SU-DHL-6 (cell line): ENCODE results near the gene MAGI3.

ENCODE experiments used
- H2AFZ ChIP-seq: fragments of 200-600 bp; sonication (generic); 2 replicates; pipeline ENCODE4 v1.6.1; 2014; ENCODE audit warnings: low read depth, mild to moderate bottlenecking, moderate library complexity, mixed read lengths, antibody characterized with exemption, low read length; ENCODE audit not compliant: severe bottlenecking
- H3F3A ChIP-seq: fragments of 200-600 bp; shearing (Covaris generic); 2 replicates; pipeline ENCODE4 v1.6.0; 2016; ENCODE audit warnings: antibody characterized with exemption, mild to moderate bottlenecking; ENCODE audit not compliant: insufficient read depth
- H3K27ac ChIP-seq: fragments of 200-600 bp; sonication (generic); 2 replicates; pipeline ENCODE4 v1.5.1; 2016; ENCODE audit warnings: low read depth, mild to moderate bottlenecking, low read length, moderate library complexity, mixed read lengths
- H3K27me3 ChIP-seq: fragments of 200-600 bp; sonication (generic), shearing (Covaris generic); 2 replicates; pipeline ENCODE4 v1.6.0; 2014; ENCODE audit warnings: mild to moderate bottlenecking, low read length
- H3K36me3 ChIP-seq: fragments of 200-600 bp; sonication (generic); 2 replicates; pipeline ENCODE4 v1.6.1; 2014; ENCODE audit warnings: mild to moderate bottlenecking, low read length, mixed read lengths
- H3K4me2 ChIP-seq: fragments of 300-600, 200-600 bp; shearing (Covaris generic), sonication (generic); 2 replicates; pipeline ENCODE4 v1.6.0; 2014; ENCODE audit warnings: low read length, low read depth, mild to moderate bottlenecking; ENCODE audit not compliant: poor library complexity, severe bottlenecking
- H3K4me3 ChIP-seq: fragments of 200-600 bp; sonication (generic); 2 replicates; pipeline ENCODE4 v1.5.1; 2014; ENCODE audit warnings: antibody characterized with exemption, low read length, mild to moderate bottlenecking, mixed read lengths; ENCODE audit not compliant: insufficient read depth, poor library complexity, severe bottlenecking
- H3K79me2 ChIP-seq: fragments of 200-600 bp; sonication (generic); 2 replicates; pipeline ENCODE4 v1.6.1; 2014; ENCODE audit warnings: mild to moderate bottlenecking, low read length, moderate library complexity; ENCODE audit not compliant: insufficient read depth
- H3K9ac ChIP-seq: fragments of 200-600 bp; sonication (generic); 2 replicates; pipeline ENCODE4 v1.7.0; 2014; ENCODE audit warnings: mild to moderate bottlenecking, low read length
- H3K9me2 ChIP-seq: fragments of 200-600 bp; sonication (generic); replicated peaks from 2 replicates; pipeline ENCODE4 v1.6.1; 2014; ENCODE audit warnings: low read length; ENCODE audit not compliant: insufficient read depth
- H3K9me3 ChIP-seq: fragments of 200-600 bp; sonication (generic); 2 replicates; pipeline ENCODE4 v1.6.1; 2014; ENCODE audit warnings: low read length, mixed read lengths; ENCODE audit not compliant: insufficient read depth
- H4K20me1 ChIP-seq: fragments of 200-600 bp; sonication (generic); 2 replicates; pipeline ENCODE4 v1.6.1; 2014; ENCODE audit warnings: low read depth, mild to moderate bottlenecking, antibody characterized with exemption, low read length, moderate library complexity, mixed read lengths
- CTCF ChIP-seq: fragments of 200-600 bp; sonication (generic); IDR thresholded peaks from one replicate; pipeline ENCODE4 v1.5.1; 2017; ENCODE audit warnings: antibody characterized with exemption, mild to moderate bottlenecking, low read length, moderate library complexity; ENCODE audit not compliant: insufficient read depth, poor library complexity, severe bottlenecking
- EZH2phosphoT487 ChIP-seq: fragments of 200-600 bp; sonication (generic), shearing (Covaris generic); conservative IDR thresholded peaks from 2 replicates; pipeline ENCODE4 v1.6.1; 2018; ENCODE audit warnings: mild to moderate bottlenecking, antibody characterized with exemption, low read length, moderate library complexity, mixed read lengths

The MAGI3 gene

GRCh38 chr1:113372546-113372945 lies 17.8 kb upstream of the MAGI3 start:
- H3K9ac ChIP-seq, result no peak overlapping the region
- H2AFZ ChIP-seq, result no peak overlapping the region
- H3K9me3 ChIP-seq, result no peaks in the 10 kb centered on the region
- H4K20me1 ChIP-seq, result no peaks in the 10 kb centered on the region
- H3K36me3 ChIP-seq, result no peaks in the 10 kb centered on the region
- H3K27me3 ChIP-seq, result no peaks in the 10 kb centered on the region
- no peaks in the 10 kb centered on the region for H3K79me2 ChIP-seq
- TF ChIP-seq CTCF, result no peak
- TF ChIP-seq EZH2phosphoT487, result no peak
- no peaks in the 10 kb centered on the region for H3F3A ChIP-seq
- H3K27ac ChIP-seq, result no peak overlapping the region
- no peak overlapping the region for H3K4me3 ChIP-seq
- H3K9me2 ChIP-seq, result no peaks in the 10 kb centered on the region
- no peak overlapping the region for H3K4me2 ChIP-seq

- Histone ChIP-seq H3K27me3 (no peaks in the 10 kb centered on the region), H3K9me3 (no peaks in the 10 kb centered on the region), H3K79me2 (no peaks in the 10 kb centered on the region), H3K4me2 (no peak overlapping the region), H4K20me1 (no peaks in the 10 kb centered on the region), H2AFZ (no peak overlapping the region), H3K27ac (no peak overlapping the region), H3F3A (no peaks in the 10 kb centered on the region), H3K9ac (no peak overlapping the region), H3K36me3 (no peaks in the 10 kb centered on the region), H3K4me3 (no peak overlapping the region), H3K9me2 (no peaks in the 10 kb centered on the region)
- TF ChIP-seq EZH2phosphoT487, result no peak
- no peak for TF ChIP-seq CTCF
Measured at GRCh38 chr1:113373644-113374043, 16.7 kb upstream of the MAGI3 start.

DNA sequence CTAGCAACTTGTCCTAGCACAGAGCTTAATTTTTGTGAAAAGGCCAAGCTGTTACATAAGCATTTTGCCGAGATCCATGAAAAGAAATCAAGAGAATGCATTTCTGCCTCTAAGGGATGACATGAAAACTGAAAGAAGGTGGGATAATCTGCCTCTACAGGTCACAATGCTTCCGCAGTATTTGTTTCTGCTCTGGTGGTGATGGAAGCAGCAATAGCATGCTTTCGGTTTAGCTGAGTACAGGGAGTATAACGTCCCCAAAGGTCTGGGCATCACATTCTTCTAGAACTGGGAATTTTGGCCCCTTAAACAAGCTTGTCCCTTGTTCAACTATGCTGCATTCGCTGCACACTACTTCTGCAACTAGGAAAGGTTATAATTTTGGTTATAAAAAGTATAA lies 14.4 kb upstream of the MAGI3 start:
- Histone ChIP-seq H3K9me3 (no peaks in the 10 kb centered on the region), H3K27ac (no peak overlapping the region), H3F3A (no peaks in the 10 kb centered on the region), H3K36me3 (no peaks in the 10 kb centered on the region), H3K4me2 (no peak overlapping the region), H4K20me1 (no peaks in the 10 kb centered on the region), H2AFZ (no peak overlapping the region), H3K79me2 (no peaks in the 10 kb centered on the region), H3K9me2 (no peaks in the 10 kb centered on the region), H3K9ac (no peak overlapping the region), H3K4me3 (no peak overlapping the region), H3K27me3 (no peaks in the 10 kb centered on the region)
- TF ChIP-seq CTCF (no peak), EZH2phosphoT487 (no peak)

DNA sequence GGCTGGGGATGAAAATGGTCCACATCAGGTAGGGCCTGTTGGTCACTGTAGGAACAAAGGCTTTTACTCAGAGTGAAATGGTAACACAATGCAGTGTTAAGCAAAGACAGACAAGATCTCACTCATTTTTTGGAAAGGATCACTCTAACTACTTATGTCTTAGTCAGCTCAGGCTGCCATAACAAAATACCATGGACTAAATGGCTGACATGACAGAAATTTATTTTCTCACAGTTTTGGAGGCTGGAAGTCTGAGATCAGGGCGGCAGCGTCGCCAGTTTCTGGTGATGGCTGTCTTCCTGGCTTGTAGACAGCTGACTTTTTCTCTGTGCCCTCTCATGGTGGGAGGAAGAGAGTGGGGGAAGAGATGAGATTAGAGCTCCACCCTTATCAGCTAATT lies 10.2 kb upstream of the MAGI3 start:
- no peak overlapping the region for H3K4me2 ChIP-seq
- no peaks in the 10 kb centered on the region for H3K9me2 ChIP-seq
- H3F3A ChIP-seq, result no peaks in the 10 kb centered on the region
- no peaks in the 10 kb centered on the region for H3K27me3 ChIP-seq
- no peaks in the 10 kb centered on the region for H3K36me3 ChIP-seq
- TF ChIP-seq CTCF, result no peak
- H3K4me3 ChIP-seq, result no peak overlapping the region
- no peaks in the 10 kb centered on the region for H3K79me2 ChIP-seq
- H3K9ac ChIP-seq, result no peak overlapping the region
- no peaks in the 10 kb centered on the region for H3K9me3 ChIP-seq
- no peak overlapping the region for H3K27ac ChIP-seq
- no peaks in the 10 kb centered on the region for H4K20me1 ChIP-seq
- no peak overlapping the region for H2AFZ ChIP-seq
